Stimulated activated CD4-positive, alpha-beta T cell treated with anti-CD3 and anti-CD28 coated beads, Interleukin-4, amount 100 ng/mL, for 4 hours (primary cell): ENCODE measurements around the gene DNHD1.

ENCODE experiments used
- DNase-seq, 2 experiments: peaks; one replicate each; pipeline ENCODE4 v3.0.0-alpha.2; 2020

Gene DNHD1

GRCh38 chr11:6531267-6531752 lies 34.2 kb downstream of the DNHD1 start:
- no peak for DNase-seq

GRCh38 chr11:6538456-6538855 lies 41.4 kb downstream of the DNHD1 start:
- no peak for DNase-seq

GRCh38 chr11:6538945-6539344 lies 41.9 kb downstream of the DNHD1 start:
- no peak for DNase-seq

GRCh38 chr11:6539748-6540268 lies 42.7 kb downstream of the DNHD1 start:
- DNase-seq = no peak

GRCh38 chr11:6541356-6541755 lies 44.3 kb downstream of the DNHD1 start:
- DNase-seq = no peak

GRCh38 chr11:6542727-6543126 lies 45.6 kb downstream of the DNHD1 start:
- DNase-seq = no peak

GRCh38 chr11:6544921-6545850 lies 48.1 kb downstream of the DNHD1 start:
- no peak for DNase-seq

- no peak for DNase-seq
Observed at GRCh38 chr11:6545917-6546605, 49.0 kb downstream of the DNHD1 start.

- no peak for DNase-seq
Observed at GRCh38 chr11:6546735-6547134, 49.7 kb downstream of the DNHD1 start.

GRCh38 chr11:6547177-6547576 lies 50.1 kb downstream of the DNHD1 start:
- DNase-seq = no peak

- DNase-seq = no peak
Observed at GRCh38 chr11:6548121-6548520, 51.0 kb downstream of the DNHD1 start.

GRCh38 chr11:6548641-6549040 lies 51.6 kb downstream of the DNHD1 start:
- no peak for DNase-seq

- no peak for DNase-seq
Observed at GRCh38 chr11:6553634-6554033, 56.6 kb downstream of the DNHD1 start.

GRCh38 chr11:6554828-6555706 lies 58.0 kb downstream of the DNHD1 start:
- no peak for DNase-seq

GRCh38 chr11:6556139-6556949 lies 59.3 kb downstream of the DNHD1 start:
- DNase-seq = no peak

GRCh38 chr11:6557063-6557462 lies 60.0 kb downstream of the DNHD1 start:
- DNase-seq = no peak

GRCh38 chr11:6557761-6558674 lies 60.9 kb downstream of the DNHD1 start:
- no peak for DNase-seq

GRCh38 chr11:6559369-6559768 lies 62.3 kb downstream of the DNHD1 start:
- DNase-seq = no peak

GRCh38 chr11:6561288-6561687 lies 64.2 kb downstream of the DNHD1 start:
- DNase-seq = no peak

GRCh38 chr11:6563121-6563619 lies 66.1 kb downstream of the DNHD1 start:
- DNase-seq = no peak

GRCh38 chr11:6563667-6564066 lies 66.6 kb downstream of the DNHD1 start:
- DNase-seq = no peak
